Caco-2 (cell line): ENCODE data around the gene PGGT1B. TPM values are rescaled to one million over a fixed set of nuclear protein-coding genes. Genes with fewer than 3 reads are reported as not detected.

Experiments used
- BruUV-seq: library from RNA; stranded (reverse); fragments of 400-500 nt; replicated peaks from 2 replicates; lab custom pipeline; 2021; lab: Mats Ljungman, UMichigan
- CTCF ChIA-PET: fragments of 300-600 bp; sonication (Branson Sonifier 250); formaldehyde crosslinking; loops from one replicate; lab custom pipeline; 2022; ENCODE audit warnings: antibody characterized with exemption; lab: Charles Lee
- POLR2A ChIA-PET: fragments of 300-600 bp; sonication (Branson Sonifier 250); formaldehyde crosslinking; loops from one replicate; lab custom pipeline; 2022; ENCODE audit warnings: antibody characterized with exemption; lab: Charles Lee
- DNase-seq, 2 experiments: peaks; one replicate each; pipeline versions ENCODE4 v3.0.0 to v3.0.0-alpha.2; 2020 to 2022
- H3K27me3 ChIP-seq: replicated peaks from 2 replicates; pipeline ENCODE4 v1.6.0; 2011; ENCODE audit warnings: low read length; ENCODE audit not compliant: control insufficient read depth, insufficient read depth
- H3K36me3 ChIP-seq: 2 replicates; pipeline ENCODE4 v1.5.1; 2011; ENCODE audit warnings: low read length; ENCODE audit not compliant: control insufficient read depth, insufficient read depth
- H3K4me1 ChIP-seq: fragments of 250-450 bp; sonication (Bioruptor Pico); 2 replicates; pipeline ENCODE4 v1.5.1; 2020; ENCODE audit warnings: mild to moderate bottlenecking
- H3K4me3 ChIP-seq: 2 replicates; pipeline ENCODE4 v1.5.1; 2011; ENCODE audit warnings: low read depth, mild to moderate bottlenecking, control low read depth, low read length
- H3K9me3 ChIP-seq: fragments of 250-450 bp; sonication (Bioruptor Pico); 2 replicates; pipeline ENCODE4 v1.5.1; 2020; ENCODE audit warnings: mild to moderate bottlenecking, moderate library complexity
- H3K27ac Mint-ChIP-seq: one replicate; pipeline ENCODE4 v1.8.0; 2022; ENCODE audit warnings: mixed read lengths; ENCODE audit not compliant: unreplicated experiment
- H3K27me3 Mint-ChIP-seq: one replicate; pipeline ENCODE4 v1.8.0; 2022; ENCODE audit warnings: mixed read lengths; ENCODE audit not compliant: insufficient read depth, unreplicated experiment
- H3K36me3 Mint-ChIP-seq: one replicate; pipeline ENCODE4 v1.8.0; 2022; ENCODE audit warnings: mild to moderate bottlenecking, mixed read lengths; ENCODE audit not compliant: insufficient read depth, unreplicated experiment
- H3K4me1 Mint-ChIP-seq: one replicate; pipeline ENCODE4 v1.8.0; 2022; ENCODE audit warnings: low read depth, mixed read lengths; ENCODE audit not compliant: unreplicated experiment
- H3K4me3 Mint-ChIP-seq: one replicate; pipeline ENCODE4 v1.8.0; 2022; ENCODE audit warnings: mild to moderate bottlenecking, moderate library complexity, mixed read lengths; ENCODE audit not compliant: unreplicated experiment
- H3K9me3 Mint-ChIP-seq: one replicate; pipeline ENCODE4 v1.8.0; 2022; ENCODE audit warnings: mixed read lengths; ENCODE audit not compliant: unreplicated experiment
- CTCF ChIP-seq, 2 experiments: fragments of 200-600 bp in 1 of 2; IDR thresholded peaks; 1 replicate in 1 of 2; 2 replicates in 1 of 2; pipeline versions ENCODE4 v1.5.1 to v1.8.0; 2011 to 2022; ENCODE audit warnings: antibody characterized with exemption in 1 of 2, control low read depth in 1 of 2, inconsistent platforms in 1 of 2, low read depth in 1 of 2, low read length in 1 of 2, mild to moderate bottlenecking in 1 of 2, moderate library complexity in 1 of 2; ENCODE audit not compliant: insufficient read depth in 1 of 2, severe bottlenecking in 1 of 2, unreplicated experiment in 1 of 2
- intact Hi-C: fragments of 100-400 bp; cut with micrococcal nuclease; formaldehyde crosslinking; loops from one replicate; pipeline ENCODE4 v1.10.0; 2022; ENCODE audit not compliant: unreplicated experiment
- total RNA-seq: library from RNA; stranded (reverse); gene quantifications from 2 replicates; pipeline ENCODE4 v1.2.3, GENCODE V29; 2022

Gene PGGT1B
- total RNA-seq, 1 experiment from 2014 or later, result 39.4 TPM

- Mint-ChIP-seq H3K27me3 (no peaks in the 10 kb centered on the region), H3K9me3 (no peaks in the 10 kb centered on the region), H3K4me1 (no peaks in the 10 kb centered on the region), H3K4me3 (no peak overlapping the region), H3K36me3 (no peaks in the 10 kb centered on the region), H3K27ac (no peak overlapping the region)
- no peaks in the 10 kb centered on the region for H3K36me3 ChIP-seq
- TF ChIP-seq CTCF (IDR thresholded peaks at IDR 0.05; ENCODE audit: insufficient read depth in 1 of 2, low read depth in 1 of 2, low read length in 1 of 2, severe bottlenecking in 1 of 2, unreplicated experiment in 1 of 2), result no peak
- intact Hi-C loops, result no loop called here
- no peak for DNase-seq
- no peaks in the 10 kb centered on the region for H3K27me3 ChIP-seq
- no TSS peak for BruUV-seq
- H3K4me1 ChIP-seq, result no peaks in the 10 kb centered on the region
- H3K9me3 ChIP-seq, result no peaks in the 10 kb centered on the region
- H3K4me3 ChIP-seq, result no peak overlapping the region
- ChIA-PET POLR2A (no interaction called here), CTCF (no interaction called here)
Observed at GRCh38 chr5:115271295-115272050, 8.8 kb upstream of the PGGT1B start.

- no peaks in the 10 kb centered on the region for H3K36me3 Mint-ChIP-seq
Observed at GRCh38 chr5:115267617-115268016, 4.9 kb upstream of the PGGT1B start.

GRCh38 chr5:115265220-115265619 is 2.5 kb upstream of the PGGT1B start:
- Histone ChIP-seq H3K27me3 (no peaks in the 10 kb centered on the region), H3K4me1 (peaks cover 7% of the 10 kb centered on the region; the same call in 1 of the 2 replicates), H3K9me3 (no peaks in the 10 kb centered on the region), H3K4me3 (no peak overlapping the region), H3K36me3 (no peaks in the 10 kb centered on the region)
- POLR2A ChIA-PET, result no interaction called here
- no peak for DNase-seq
- no peak for TF ChIP-seq CTCF (IDR thresholded peaks at IDR 0.05; ENCODE audit: insufficient read depth in 1 of 2, low read depth in 1 of 2, low read length in 1 of 2, severe bottlenecking in 1 of 2, unreplicated experiment in 1 of 2)
- Mint-ChIP-seq H3K4me1 (no peaks in the 10 kb centered on the region), H3K9me3 (no peaks in the 10 kb centered on the region), H3K27ac (no peak overlapping the region), H3K4me3 (no peak overlapping the region), H3K36me3 (no peaks in the 10 kb centered on the region), H3K27me3 (no peaks in the 10 kb centered on the region)
- no TSS peak for BruUV-seq
- CTCF ChIA-PET, result no interaction called here
- intact Hi-C loops, result no loop called here

More at GRCh38 chr5:115267617-115268016, 4.9 kb upstream of the PGGT1B start:
- POLR2A ChIA-PET, result no interaction called here
- no TSS peak for BruUV-seq
- CTCF ChIA-PET, result no interaction called here
- Histone ChIP-seq H3K9me3 (no peaks in the 10 kb centered on the region), H3K36me3 (no peaks in the 10 kb centered on the region), H3K4me1 (no peaks in the 10 kb centered on the region), H3K27me3 (no peaks in the 10 kb centered on the region), H3K4me3 (no peak overlapping the region)
- Mint-ChIP-seq H3K4me1 (no peaks in the 10 kb centered on the region), H3K27me3 (no peaks in the 10 kb centered on the region), H3K9me3 (no peaks in the 10 kb centered on the region), H3K27ac (no peak overlapping the region), H3K4me3 (no peak overlapping the region)
- intact Hi-C loops, result no loop called here
- DNase-seq, result no peak
- TF ChIP-seq CTCF (IDR thresholded peaks at IDR 0.05; ENCODE audit: insufficient read depth in 1 of 2, low read depth in 1 of 2, low read length in 1 of 2, severe bottlenecking in 1 of 2, unreplicated experiment in 1 of 2), result no peak
